Measurements from ENCODE around the gene ATP9B.
"Not testable (repeated sequence)": the region's sequence is repeated elsewhere in the genome, so short reads cannot be mapped to it uniquely, and the experiment has no call there.

Gene ATP9B

DNA sequence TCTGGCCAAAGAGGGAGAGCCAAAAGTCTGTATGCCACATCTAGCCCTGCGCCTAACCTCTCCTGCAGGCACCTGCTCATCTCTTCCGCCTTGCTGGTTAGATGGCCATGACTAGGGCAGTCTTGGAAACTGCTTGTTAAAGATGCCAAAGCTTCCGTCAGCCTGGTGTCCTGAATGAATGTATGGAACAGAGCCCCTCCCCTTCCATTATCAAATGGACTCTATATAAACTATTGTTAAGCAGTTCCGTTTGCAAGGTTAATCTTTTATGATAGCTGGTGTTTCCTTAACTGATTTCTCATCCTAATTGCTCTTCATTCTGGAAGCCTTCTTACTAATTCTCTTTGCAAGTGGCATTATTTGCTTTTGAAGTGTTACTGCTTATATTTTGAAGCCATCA is 87.1 kb downstream of the ATP9B start:
- Histone ChIP-seq H3K9ac (ENCODE audit: insufficient read length, low read depth) (no peak overlapping the region), H3K27me3 (ENCODE audit: insufficient read depth, insufficient read length) (no peaks in the 10 kb centered on the region), H3K4me1 (ENCODE audit: insufficient read depth, insufficient read length) (no peaks in the 10 kb centered on the region), H3K9me3 (ENCODE audit: insufficient read depth, low read length) (no peaks in the 10 kb centered on the region), H3K4me3 (ENCODE audit: insufficient read length, low read depth) (no peak overlapping the region), H3K36me3 (ENCODE audit: insufficient read depth, insufficient read length, low read length) (peaks cover 7% of the 10 kb centered on the region)
- TF ChIP-seq YY1 (IDR thresholded peaks at IDR 0.05; ENCODE audit: insufficient read depth, insufficient read length) (no peak), ZNF274 (IDR thresholded peaks at IDR 0.05; ENCODE audit: low read depth, low read length) (no peak), SUZ12 (IDR thresholded peaks at IDR 0.05; ENCODE audit: extremely low read depth, insufficient read depth, insufficient read length) (no peak)
- no peak for DNase-seq (ENCODE audit: low read depth, low spot score)

DNA sequence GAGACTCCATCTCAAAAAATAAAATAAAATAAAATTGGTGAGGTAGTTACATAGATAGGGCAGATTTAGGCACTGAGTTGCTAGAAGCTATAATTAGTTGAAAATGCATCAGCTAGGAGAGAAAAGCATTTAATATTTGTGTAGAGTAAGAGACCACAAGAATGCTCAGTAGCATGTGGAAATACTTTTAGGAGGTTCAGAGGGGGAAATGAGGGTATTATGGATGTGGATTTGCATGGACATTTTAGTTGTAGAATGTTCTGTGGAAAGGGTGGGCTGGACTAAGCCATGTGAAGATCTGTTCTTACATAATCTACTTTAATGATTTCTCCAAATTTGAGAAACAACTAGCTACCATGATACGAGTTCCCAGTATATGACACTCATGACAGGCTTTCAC is 95.5 kb downstream of the ATP9B start:
- Histone ChIP-seq H3K9ac (ENCODE audit: insufficient read length, low read depth) (no peak overlapping the region), H3K9me3 (ENCODE audit: insufficient read depth, low read length) (peaks cover 15% of the 10 kb centered on the region; the same call in 1 of the 2 replicates), H3K4me1 (ENCODE audit: insufficient read depth, insufficient read length) (no peaks in the 10 kb centered on the region), H3K36me3 (ENCODE audit: insufficient read depth, insufficient read length, low read length) (peaks cover 26% of the 10 kb centered on the region), H3K4me3 (ENCODE audit: insufficient read length, low read depth) (no peak overlapping the region), H3K27me3 (ENCODE audit: insufficient read depth, insufficient read length) (no peaks in the 10 kb centered on the region)
- TF ChIP-seq SUZ12 (IDR thresholded peaks at IDR 0.05; ENCODE audit: extremely low read depth, insufficient read depth, insufficient read length) (no peak), ZNF274 (IDR thresholded peaks at IDR 0.05; ENCODE audit: low read depth, low read length) (no peak), YY1 (IDR thresholded peaks at IDR 0.05; ENCODE audit: insufficient read depth, insufficient read length) (no peak)
- no peak for DNase-seq (ENCODE audit: low read depth, low spot score)

GRCh38 chr18:79166702-79167101 is 97.5 kb downstream of the ATP9B start:
- H3K27me3 ChIP-seq (ENCODE audit: insufficient read depth, insufficient read length): no peaks in the 10 kb centered on the region
- no peaks in the 10 kb centered on the region for H3K4me1 ChIP-seq (ENCODE audit: insufficient read depth, insufficient read length)
- peaks cover 15% of the 10 kb centered on the region; the same call in 1 of the 2 replicates for H3K9me3 ChIP-seq (ENCODE audit: insufficient read depth, low read length)
- DNase-seq (ENCODE audit: low read depth, low spot score): no peak
- H3K4me3 ChIP-seq (ENCODE audit: insufficient read length, low read depth): no peak overlapping the region
- no peak overlapping the region for H3K9ac ChIP-seq (ENCODE audit: insufficient read length, low read depth)
- no peak for TF ChIP-seq ZNF274 (IDR thresholded peaks at IDR 0.05; ENCODE audit: low read depth, low read length)
- no peak for TF ChIP-seq YY1 (IDR thresholded peaks at IDR 0.05; ENCODE audit: insufficient read depth, insufficient read length)
- TF ChIP-seq SUZ12 (IDR thresholded peaks at IDR 0.05; ENCODE audit: extremely low read depth, insufficient read depth, insufficient read length): no peak
- H3K36me3 ChIP-seq (ENCODE audit: insufficient read depth, insufficient read length, low read length): peaks cover 26% of the 10 kb centered on the region

DNA sequence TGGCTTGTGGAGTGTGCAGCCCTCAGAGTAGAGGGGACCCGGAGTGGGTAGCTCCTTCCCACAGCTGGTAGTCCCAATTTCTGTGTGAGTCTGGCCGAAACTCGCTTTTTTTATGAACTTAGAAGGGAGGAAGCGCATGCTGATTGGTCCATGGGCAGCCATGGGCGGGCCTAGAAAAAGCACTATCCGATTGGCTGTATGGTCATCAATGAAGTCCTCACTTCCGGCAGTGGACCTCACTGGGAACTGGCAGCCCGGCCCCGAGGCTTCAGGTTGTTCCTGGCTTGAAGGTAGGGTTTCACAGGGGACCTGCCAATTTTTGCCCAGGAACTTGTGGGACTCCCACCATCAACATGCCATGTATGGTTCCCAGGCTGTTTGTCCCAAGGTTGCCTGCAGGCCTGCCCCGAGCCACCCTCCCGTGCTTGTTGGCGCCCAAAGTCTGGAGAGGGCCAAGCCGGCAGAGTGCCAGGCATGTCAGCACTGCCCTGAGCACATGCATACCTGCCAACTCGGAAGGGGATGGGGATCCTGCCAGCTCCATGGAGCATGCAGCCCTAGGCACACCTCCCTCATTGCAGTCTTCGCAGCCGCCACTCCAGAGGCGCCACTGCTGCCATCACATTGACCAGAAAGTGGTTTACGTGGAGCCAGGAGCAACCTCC is 98.5 kb downstream of the ATP9B start:
- Histone ChIP-seq H3K27me3 (ENCODE audit: insufficient read depth, insufficient read length) (no peaks in the 10 kb centered on the region), H3K9ac (ENCODE audit: insufficient read length, low read depth) (no peak overlapping the region), H3K9me3 (ENCODE audit: insufficient read depth, low read length) (peaks cover 15% of the 10 kb centered on the region; the same call in 1 of the 2 replicates), H3K4me1 (ENCODE audit: insufficient read depth, insufficient read length) (no peaks in the 10 kb centered on the region), H3K36me3 (ENCODE audit: insufficient read depth, insufficient read length, low read length) (peaks cover 26% of the 10 kb centered on the region), H3K4me3 (ENCODE audit: insufficient read length, low read depth) (no peak overlapping the region)
- DNase-seq (ENCODE audit: low read depth, low spot score): no peak
- TF ChIP-seq YY1 (IDR thresholded peaks at IDR 0.05; ENCODE audit: insufficient read depth, insufficient read length) (no peak), ZNF274 (IDR thresholded peaks at IDR 0.05; ENCODE audit: low read depth, low read length) (no peak), SUZ12 (IDR thresholded peaks at IDR 0.05; ENCODE audit: extremely low read depth, insufficient read depth, insufficient read length) (no peak)

GRCh38 chr18:79169958-79170555 is 100.9 kb downstream of the ATP9B start:
- Histone ChIP-seq H3K4me3 (ENCODE audit: insufficient read length, low read depth) (no peak overlapping the region), H3K36me3 (ENCODE audit: insufficient read depth, insufficient read length, low read length) (peaks cover 26% of the 10 kb centered on the region), H3K4me1 (ENCODE audit: insufficient read depth, insufficient read length) (no peaks in the 10 kb centered on the region), H3K9me3 (ENCODE audit: insufficient read depth, low read length) (peaks cover 15% of the 10 kb centered on the region; the same call in 1 of the 2 replicates), H3K27me3 (ENCODE audit: insufficient read depth, insufficient read length) (no peaks in the 10 kb centered on the region), H3K9ac (ENCODE audit: insufficient read length, low read depth) (no peak overlapping the region)
- DNase-seq (ENCODE audit: low read depth, low spot score): no peak
- TF ChIP-seq SUZ12 (IDR thresholded peaks at IDR 0.05; ENCODE audit: extremely low read depth, insufficient read depth, insufficient read length): no peak
- TF ChIP-seq YY1 (IDR thresholded peaks at IDR 0.05; ENCODE audit: insufficient read depth, insufficient read length): no peak
- no peak for TF ChIP-seq ZNF274 (IDR thresholded peaks at IDR 0.05; ENCODE audit: low read depth, low read length)

DNA sequence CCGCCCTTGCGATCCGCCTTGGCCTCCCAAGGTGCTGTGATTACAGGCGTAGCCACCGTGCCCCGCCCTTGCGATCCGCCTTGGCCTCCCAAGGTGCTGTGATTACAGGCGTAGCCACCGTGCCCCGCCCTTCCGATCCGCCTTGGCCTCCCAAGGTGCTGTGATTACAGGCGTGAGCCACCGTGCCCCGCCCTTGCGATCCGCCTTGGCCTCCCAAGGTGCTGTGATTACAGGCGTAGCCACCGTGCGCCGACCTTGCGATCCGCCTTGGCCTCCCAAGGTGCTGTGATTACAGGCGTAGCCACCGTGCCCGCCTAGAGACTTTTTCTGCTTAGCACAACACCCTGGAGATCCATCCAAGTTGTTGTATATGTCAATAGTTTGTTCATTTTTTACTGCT is 103.1 kb downstream of the ATP9B start:
- not testable (repeated sequence) for H3K9me3 ChIP-seq (ENCODE audit: insufficient read depth, low read length); H3K4me1 ChIP-seq (ENCODE audit: insufficient read depth, insufficient read length); DNase-seq (ENCODE audit: low read depth, low spot score); H3K4me3 ChIP-seq (ENCODE audit: insufficient read length, low read depth); H3K27me3 ChIP-seq (ENCODE audit: insufficient read depth, insufficient read length); H3K9ac ChIP-seq (ENCODE audit: insufficient read length, low read depth)
- peaks cover 11% of the 10 kb centered on the region for H3K36me3 ChIP-seq (ENCODE audit: insufficient read depth, insufficient read length, low read length)

DNA sequence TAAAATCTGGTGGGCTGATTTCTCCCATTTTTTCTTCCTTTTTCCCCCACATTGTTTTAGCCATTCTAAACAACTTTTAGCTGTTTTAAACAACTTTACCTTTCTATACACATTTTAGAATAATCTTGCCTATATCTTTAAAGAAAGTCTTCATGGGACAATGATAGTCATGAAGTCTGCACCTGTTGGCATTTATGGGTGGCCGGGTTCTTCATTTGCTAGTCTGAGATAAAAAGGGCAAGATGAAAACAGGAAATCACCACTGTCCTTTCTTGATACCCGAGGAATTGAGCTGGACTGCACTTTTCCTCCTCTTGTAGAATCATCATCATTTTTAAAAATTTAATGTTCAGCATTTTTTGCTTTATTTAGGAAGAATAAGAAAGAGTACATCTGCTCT is 104.5 kb downstream of the ATP9B start:
- H3K4me3 ChIP-seq (ENCODE audit: insufficient read length, low read depth): no peak overlapping the region
- H3K9me3 ChIP-seq (ENCODE audit: insufficient read depth, low read length): no peaks in the 10 kb centered on the region
- H3K36me3 ChIP-seq (ENCODE audit: insufficient read depth, insufficient read length, low read length): peaks cover 9% of the 10 kb centered on the region
- no peak for TF ChIP-seq YY1 (IDR thresholded peaks at IDR 0.05; ENCODE audit: insufficient read depth, insufficient read length)
- TF ChIP-seq ZNF274 (IDR thresholded peaks at IDR 0.05; ENCODE audit: low read depth, low read length): no peak
- TF ChIP-seq SUZ12 (IDR thresholded peaks at IDR 0.05; ENCODE audit: extremely low read depth, insufficient read depth, insufficient read length): no peak
- no peak overlapping the region for H3K9ac ChIP-seq (ENCODE audit: insufficient read length, low read depth)
- no peak for DNase-seq (ENCODE audit: low read depth, low spot score)
- no peaks in the 10 kb centered on the region for H3K4me1 ChIP-seq (ENCODE audit: insufficient read depth, insufficient read length)
- H3K27me3 ChIP-seq (ENCODE audit: insufficient read depth, insufficient read length): no peaks in the 10 kb centered on the region
